GM18519 (cell line): ENCODE data around the gene ARHGEF26.

ENCODE experiments used
- ATAC-seq: cut with Tn5 transposase; IDR thresholded peaks from one replicate; pipeline ENCODE4 v1.9.1; 2021; ENCODE audit warnings: mild to moderate bottlenecking, moderate library complexity; ENCODE audit not compliant: unreplicated experiment, low FRiP score

Gene ARHGEF26

DNA sequence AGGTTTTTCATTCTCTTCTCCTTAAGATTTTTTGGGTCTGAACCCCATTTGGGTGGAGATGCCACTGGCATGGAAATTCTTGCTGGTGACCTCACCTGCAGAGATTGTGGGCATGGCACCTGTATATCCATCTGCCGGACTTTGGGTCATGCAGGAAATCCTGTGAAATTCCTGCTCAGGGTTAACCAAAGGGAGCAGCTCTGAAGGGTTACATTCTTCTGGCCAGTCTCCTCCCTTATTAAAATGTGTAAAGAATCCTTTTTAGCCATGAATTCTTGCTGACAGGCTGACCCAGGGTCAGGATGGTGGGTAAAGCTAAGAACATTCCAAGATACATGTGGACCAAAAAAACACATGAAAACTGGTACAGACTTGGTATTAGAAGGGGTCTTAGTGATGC, 27.4 kb downstream of the ARHGEF26 start:
- ATAC-seq, result no peak

DNA sequence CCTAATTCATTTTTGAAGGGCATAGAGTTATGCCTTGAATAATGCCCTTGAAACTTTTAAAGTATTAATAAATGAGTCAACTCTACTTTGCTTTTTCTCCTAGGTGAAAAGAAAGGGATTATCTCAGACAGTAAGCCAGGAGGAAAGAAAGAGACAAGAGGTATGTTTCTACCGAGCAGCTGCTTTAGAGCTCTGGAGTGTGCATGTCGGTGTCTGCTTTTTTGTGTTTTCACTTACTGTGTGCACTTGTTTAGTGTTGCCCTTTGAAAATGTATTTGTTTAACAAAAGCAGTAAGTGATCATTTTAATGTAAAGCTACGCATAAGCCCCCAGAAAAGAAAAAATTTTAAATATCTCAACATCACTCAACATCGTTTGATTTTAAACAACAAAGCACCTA, 28.1 kb downstream of the ARHGEF26 start:
- ATAC-seq, result no peak

DNA sequence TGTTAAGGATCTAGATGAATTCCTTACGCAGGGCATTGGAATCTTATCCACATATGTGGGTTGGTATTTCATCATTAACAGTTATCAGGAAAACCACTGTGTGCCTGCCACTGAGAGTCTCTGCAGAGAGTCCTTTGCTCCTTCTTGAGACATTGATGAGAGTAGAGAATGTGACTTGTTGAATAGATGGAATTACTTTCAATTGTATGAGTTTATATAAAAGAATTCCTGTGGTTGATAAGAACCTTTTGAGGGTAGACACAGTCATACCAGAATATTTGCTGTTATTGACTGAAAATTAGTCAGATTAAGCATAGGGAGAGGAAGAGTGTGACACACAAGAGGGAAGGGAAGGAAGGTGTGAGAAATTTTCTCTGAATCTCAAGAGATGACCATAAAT, 30.8 kb downstream of the ARHGEF26 start:
- no peak for ATAC-seq

GRCh38 chr3:154152741-154153140, 31.6 kb downstream of the ARHGEF26 start:
- ATAC-seq, result no peak

DNA sequence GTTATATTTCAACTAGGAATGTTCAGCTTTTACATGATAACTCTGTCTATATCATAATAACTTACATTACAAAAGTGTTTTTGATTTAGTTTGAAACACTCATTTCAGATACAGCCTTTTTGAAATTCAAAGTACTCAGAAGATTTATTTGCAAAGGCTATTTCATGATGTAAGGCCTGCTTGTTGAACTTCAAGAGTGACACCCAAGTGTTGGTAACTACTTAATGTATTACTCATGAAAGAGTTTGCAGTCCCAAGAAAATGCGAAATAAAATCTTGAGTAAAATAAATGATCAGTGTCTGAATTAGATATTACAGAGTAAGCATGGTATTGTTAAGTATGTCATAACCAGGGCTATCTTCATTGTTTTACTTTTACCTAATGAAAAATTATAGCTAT, 35.3 kb downstream of the ARHGEF26 start:
- ATAC-seq, result no peak

GRCh38 chr3:154161806-154162205, 40.6 kb downstream of the ARHGEF26 start:
- ATAC-seq, result no peak

DNA sequence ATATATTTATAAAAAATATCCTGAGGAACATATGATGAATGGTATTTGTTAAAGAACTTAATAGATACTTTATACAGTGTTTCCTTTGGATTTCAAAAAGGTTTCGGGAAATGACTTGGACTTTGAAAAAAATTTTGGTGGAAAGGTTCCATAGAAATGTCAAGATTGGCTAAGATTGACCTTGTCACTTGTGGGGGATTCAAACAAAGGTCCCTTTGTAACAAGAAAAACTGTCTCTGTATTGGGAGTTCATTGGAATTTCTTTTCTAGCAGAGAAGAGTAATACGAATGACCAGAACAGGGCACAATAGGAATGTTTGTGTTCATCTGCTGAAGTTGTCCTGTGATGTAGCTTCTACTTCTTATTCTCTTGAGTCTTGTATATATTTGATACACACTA, 43.2 kb downstream of the ARHGEF26 start:
- no peak for ATAC-seq

GRCh38 chr3:154168998-154169795, 48.0 kb downstream of the ARHGEF26 start:
- ATAC-seq, result peak; percentile 55

DNA sequence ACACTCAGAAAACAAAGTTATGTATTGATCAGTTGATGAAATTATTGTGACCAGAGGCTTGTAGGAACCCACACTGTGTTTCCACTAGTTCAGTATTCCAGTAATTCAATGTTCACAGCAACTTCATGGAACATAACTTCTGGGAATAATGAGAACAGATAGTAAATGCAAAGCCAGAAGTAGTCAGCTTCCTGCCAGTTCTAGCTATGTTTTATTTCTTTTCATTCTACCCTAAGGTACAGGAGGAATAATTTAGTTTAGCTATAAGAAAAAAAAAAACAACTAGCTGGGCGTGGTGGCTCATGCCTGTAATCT, 48.6 kb downstream of the ARHGEF26 start:
- ATAC-seq, result no peak

DNA sequence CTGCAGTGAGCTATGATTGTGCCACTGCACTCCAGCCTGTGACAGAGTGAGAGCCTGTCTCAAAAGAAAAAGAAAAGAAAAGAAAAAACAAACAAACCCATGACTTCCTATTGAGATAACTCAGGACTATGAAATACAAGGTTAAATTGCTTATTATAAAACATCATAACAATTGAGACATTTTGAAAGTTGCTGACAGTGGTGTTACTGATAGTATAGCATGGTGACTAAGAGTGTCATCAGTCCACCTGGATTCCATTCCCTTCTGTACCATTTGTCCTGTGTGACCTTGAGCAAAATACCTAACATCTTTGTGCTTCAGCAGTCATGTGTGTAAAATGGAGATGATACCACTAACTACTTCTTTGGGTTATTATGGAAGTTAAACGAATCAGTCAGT, 49.1 kb downstream of the ARHGEF26 start:
- no peak for ATAC-seq

- no peak for ATAC-seq
Measured at GRCh38 chr3:154175041-154175440, 53.9 kb downstream of the ARHGEF26 start.

DNA sequence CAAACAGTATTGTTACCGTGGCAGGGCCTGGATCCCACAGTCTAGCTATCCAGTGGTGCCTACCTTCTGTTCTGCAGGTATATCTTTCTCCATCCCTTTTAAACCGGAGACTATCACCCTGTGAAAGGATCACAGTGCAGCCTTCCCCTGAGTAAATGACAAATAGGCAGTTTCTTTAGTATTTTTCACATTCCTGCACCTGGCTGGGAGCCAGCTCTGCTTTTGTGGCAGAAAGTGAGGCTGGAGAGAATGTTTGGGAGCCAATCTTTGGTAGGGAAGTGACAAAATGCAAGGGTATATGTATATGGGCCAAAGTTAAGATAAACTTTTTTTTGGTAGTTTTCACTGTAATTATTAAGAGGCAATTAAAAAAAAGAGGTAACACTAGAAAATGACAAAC, 54.8 kb downstream of the ARHGEF26 start:
- no peak for ATAC-seq

GRCh38 chr3:154177406-154177805, 56.2 kb downstream of the ARHGEF26 start:
- ATAC-seq, result no peak

- ATAC-seq, result no peak
Measured at GRCh38 chr3:154178172-154178571, 57.0 kb downstream of the ARHGEF26 start.

GRCh38 chr3:154180836-154181691, 59.9 kb downstream of the ARHGEF26 start:
- ATAC-seq, result no peak

DNA sequence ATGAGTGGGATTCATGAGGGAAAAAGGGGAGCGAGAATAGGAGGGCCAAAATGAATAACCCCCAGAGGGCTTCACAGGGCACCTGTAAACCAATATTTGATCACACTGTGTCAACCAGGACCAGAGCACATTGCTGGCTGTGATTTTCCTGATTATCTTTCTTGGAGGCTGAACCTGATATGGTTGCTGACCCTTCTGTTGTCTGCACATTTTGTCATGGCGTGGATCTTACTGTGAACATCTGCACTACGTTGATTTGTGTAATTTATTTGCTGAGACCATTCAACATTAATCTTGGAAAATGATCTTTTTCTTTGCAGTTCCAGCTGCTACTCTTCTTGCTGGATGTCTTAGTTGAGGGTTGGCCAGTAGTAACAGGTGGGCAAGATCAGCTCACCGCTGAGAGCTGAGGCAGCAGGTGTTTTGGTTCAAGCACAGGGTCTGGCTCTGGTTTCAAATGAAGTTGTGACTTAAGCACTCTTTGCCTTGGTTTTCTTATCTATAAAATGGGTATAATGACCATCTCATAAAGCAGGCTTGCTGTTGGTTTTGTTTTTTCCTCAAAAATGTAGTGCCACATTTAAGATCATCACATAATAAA, 61.2 kb downstream of the ARHGEF26 start:
- no peak for ATAC-seq

- no peak for ATAC-seq
Measured at GRCh38 chr3:154182975-154183374, 61.8 kb downstream of the ARHGEF26 start.

- ATAC-seq, result no peak
Measured at GRCh38 chr3:154184582-154184981, 63.4 kb downstream of the ARHGEF26 start.

GRCh38 chr3:154188437-154188836, 67.2 kb downstream of the ARHGEF26 start:
- no peak for ATAC-seq

DNA sequence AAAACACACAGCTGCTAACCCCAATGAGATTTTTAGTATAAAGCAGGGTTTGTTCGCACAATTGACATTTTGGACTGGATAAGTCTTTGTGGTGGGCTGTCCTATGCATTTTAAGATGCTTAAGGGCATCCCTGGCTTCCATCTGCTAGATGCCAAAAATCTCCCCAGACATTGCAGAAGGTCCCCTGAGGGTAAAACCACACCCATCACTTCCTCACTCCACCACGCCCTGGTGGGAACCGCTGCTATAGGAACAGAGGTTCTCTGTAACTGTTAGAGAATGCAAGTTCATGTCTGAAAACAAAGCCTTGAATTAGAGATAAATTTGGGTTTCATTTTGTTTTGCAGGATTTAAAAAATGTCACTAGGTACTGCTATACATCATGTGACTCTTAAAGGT, 67.7 kb downstream of the ARHGEF26 start:
- ATAC-seq, result no peak

DNA sequence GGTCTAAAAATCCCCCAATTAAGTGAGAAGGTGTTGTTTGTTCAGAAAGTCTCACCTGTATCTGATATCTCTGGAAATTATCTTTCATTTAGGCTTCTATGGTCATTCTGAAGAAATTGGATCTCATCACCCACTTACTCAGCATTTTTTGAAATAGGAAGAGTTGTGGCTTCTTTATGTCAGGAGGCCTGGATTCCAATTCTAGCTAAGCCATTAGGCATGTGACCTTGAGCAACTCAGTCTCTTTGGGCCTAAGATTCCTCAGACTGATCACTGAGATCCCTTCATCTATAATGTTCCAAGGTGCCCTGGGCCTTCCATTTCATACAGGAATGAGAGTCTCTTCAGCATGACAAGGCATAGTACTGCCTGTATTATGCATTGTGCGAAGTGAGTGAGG, 70.3 kb downstream of the ARHGEF26 start:
- no peak for ATAC-seq

GRCh38 chr3:154192225-154192624, 71.0 kb downstream of the ARHGEF26 start:
- ATAC-seq, result no peak
